GM23248 (cell line): ENCODE measurements around the gene RGL1. TPM values are rescaled to one million over a fixed set of nuclear protein-coding genes. Genes with fewer than 3 reads are reported as not detected.

ENCODE experiments used
- DNase-seq: peaks from one replicate; pipeline ENCODE4 v3.0.0-alpha.2; 2015
- H2AFZ ChIP-seq: fragments of 200-600 bp; sonication (generic); 2 replicates; pipeline ENCODE4 v1.6.1; 2016; ENCODE audit warnings: antibody characterized with exemption
- H3F3A ChIP-seq: fragments of 200-600 bp; sonication (generic); 2 replicates; pipeline ENCODE4 v1.6.1; 2016; ENCODE audit warnings: mild to moderate bottlenecking, antibody characterized with exemption, mixed run types; ENCODE audit not compliant: insufficient read depth
- H3K27ac ChIP-seq: fragments of 200-600 bp; sonication (generic); 2 replicates; pipeline ENCODE4 v1.5.1; 2016; ENCODE audit warnings: mild to moderate bottlenecking
- H3K27me3 ChIP-seq: fragments of 200-600 bp; sonication (generic); replicated peaks from 2 replicates; pipeline ENCODE4 v1.6.1; 2016; ENCODE audit warnings: mild to moderate bottlenecking; ENCODE audit not compliant: insufficient read depth
- H3K36me3 ChIP-seq: fragments of 200-600 bp; sonication (generic); 2 replicates; pipeline ENCODE4 v1.6.1; 2016; ENCODE audit warnings: low read depth, mild to moderate bottlenecking
- H3K4me1 ChIP-seq: fragments of 200-600 bp; sonication (generic); 2 replicates; pipeline ENCODE4 v1.6.1; 2016; ENCODE audit warnings: mild to moderate bottlenecking; ENCODE audit not compliant: insufficient read depth
- H3K4me2 ChIP-seq: fragments of 200-600 bp; sonication (generic); one replicate; pipeline ENCODE4 v1.6.1; 2016; ENCODE audit warnings: mild to moderate bottlenecking; ENCODE audit not compliant: unreplicated experiment
- H3K4me3 ChIP-seq: fragments of 200-600 bp; sonication (generic); 2 replicates; pipeline ENCODE4 v1.5.1; 2016; ENCODE audit warnings: mild to moderate bottlenecking
- H3K79me2 ChIP-seq: fragments of 200-600 bp; sonication (generic); 2 replicates; pipeline ENCODE4 v1.6.1; 2016; ENCODE audit warnings: mild to moderate bottlenecking; ENCODE audit not compliant: insufficient read depth
- H3K9ac ChIP-seq: fragments of 200-600 bp; sonication (generic); 2 replicates; pipeline ENCODE4 v1.6.1; 2016; ENCODE audit warnings: mild to moderate bottlenecking
- H3K9me2 ChIP-seq: fragments of 200-600 bp; sonication (generic); 2 replicates; pipeline ENCODE4 v1.6.1; 2016; ENCODE audit warnings: mixed run types, mild to moderate bottlenecking, moderate library complexity; ENCODE audit not compliant: insufficient read depth
- H3K9me3 ChIP-seq: fragments of 200-600 bp; sonication (generic); one replicate; pipeline ENCODE4 v1.6.1; 2017; ENCODE audit warnings: low read depth
- H4K20me1 ChIP-seq: fragments of 200-600 bp; sonication (generic); 2 replicates; pipeline ENCODE4 v1.6.0; 2016; ENCODE audit not compliant: insufficient read depth
- EZH2 ChIP-seq: fragments of 200-600 bp; sonication (generic); IDR thresholded peaks from 2 replicates; pipeline ENCODE4 v1.6.1; 2018; ENCODE audit warnings: antibody characterized with exemption, mild to moderate bottlenecking; ENCODE audit not compliant: insufficient read depth, poor library complexity, severe bottlenecking
- EZH2phosphoT487 ChIP-seq: fragments of 200-600 bp; sonication (generic); IDR thresholded peaks from 2 replicates; pipeline ENCODE4 v1.6.1; 2018; ENCODE audit warnings: antibody characterized with exemption, moderate library complexity, mild to moderate bottlenecking, low read depth; ENCODE audit not compliant: insufficient read depth
- WGBS, 2 experiments: methylation state at CpG; one replicate each; pipeline ENCODE4 v1.1.6; 2015 to 2017; ENCODE audit warnings: low lambda C conversion rate in 2 of 2, low coverage in 1 of 2; ENCODE audit errors: missing lambda C conversion rate in 2 of 2; 5-methylcytosine and 5-hydroxymethylcytosine counted together
- in situ Hi-C: fragments of 300-500 bp; cut with MboI; formaldehyde crosslinking; loops from 2 replicates; pipeline ENCODE4 v1.15.0; 2020
- polyA plus RNA-seq: library from polyadenylated mRNA; unstranded; fragments of >200 nt; fragmentation: Nextera tagmentation; extraction: Ambion mirVana; gene quantifications from 2 replicates; pipeline ENCODE4 v1.2.1, GENCODE V29; 2016
- total RNA-seq: library from RNA; depleted of rRNA; stranded (reverse); fragments of >200 nt; shearing (Covaris generic); gene quantifications from 2 replicates; pipeline ENCODE4 v1.2.3, GENCODE V29; 2014

Gene RGL1
- total and polyA plus RNA-seq, 2 experiments from 2014 or later: 9.4 to 13.4 TPM

DNA sequence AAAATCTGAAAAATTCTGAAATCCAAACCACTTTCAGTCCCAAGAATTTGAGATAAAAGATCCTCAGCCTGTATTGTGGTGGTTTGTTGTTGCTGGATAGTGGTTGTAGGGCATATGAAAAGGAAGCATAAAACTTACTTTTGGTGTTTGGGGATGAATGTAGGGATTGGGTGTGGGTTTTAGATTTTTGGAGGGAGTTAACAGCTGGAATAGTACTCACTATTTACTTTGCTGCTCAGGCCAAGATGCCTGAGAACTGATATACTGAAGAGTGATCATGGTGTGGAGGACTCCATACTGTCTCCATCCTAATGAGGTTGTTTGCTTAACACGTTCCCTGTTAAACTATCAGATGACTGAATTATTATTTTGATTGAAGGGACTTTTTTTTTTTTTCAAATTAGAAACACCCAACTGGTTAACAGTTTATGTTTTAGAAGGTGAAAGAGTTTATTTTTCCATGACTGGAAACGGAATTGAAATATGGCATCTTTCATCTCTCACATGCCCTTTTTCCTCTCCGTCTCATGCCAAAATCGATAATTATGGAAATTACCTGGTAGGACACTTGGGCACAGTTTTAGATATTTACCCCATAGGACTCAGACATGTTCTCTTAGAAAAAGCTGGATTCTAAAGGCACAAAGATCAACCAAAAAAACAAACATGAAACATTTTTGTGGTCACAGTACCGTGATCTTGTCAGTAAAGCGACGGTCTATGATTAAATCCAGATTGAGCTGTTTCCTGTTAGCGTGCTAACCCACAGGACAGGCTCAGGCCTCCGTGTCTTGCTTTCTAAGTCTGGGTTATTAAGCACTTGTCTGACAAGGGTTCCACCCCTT, 37.3 kb downstream of the RGL1 start:
- Histone ChIP-seq H3K79me2 (no peaks in the 10 kb centered on the region), H3K4me3 (peak overlapping the region; percentile 65), H3K9ac (peak overlapping the region; percentile 57), H3K4me2 (peak overlapping the region; percentile 90), H3K4me1 (peaks cover 48% of the 10 kb centered on the region), H4K20me1 (no peaks in the 10 kb centered on the region), H3K36me3 (no peaks in the 10 kb centered on the region), H3K9me2 (no peaks in the 10 kb centered on the region), H3K27me3 (no peaks in the 10 kb centered on the region), H3K9me3 (no peaks in the 10 kb centered on the region), H3F3A (peaks cover 28% of the 10 kb centered on the region), H2AFZ (no peak overlapping the region), H3K27ac (peak overlapping the region; percentile 82)
- in situ Hi-C loops: no loop called here
- no peak for TF ChIP-seq EZH2
- peak; percentile 96 for TF ChIP-seq EZH2phosphoT487
- WGBS, 2 experiments: 0 to 1% methylated on average over 9 of the region's 9 CpGs
- peak; percentile 96 for DNase-seq

DNA sequence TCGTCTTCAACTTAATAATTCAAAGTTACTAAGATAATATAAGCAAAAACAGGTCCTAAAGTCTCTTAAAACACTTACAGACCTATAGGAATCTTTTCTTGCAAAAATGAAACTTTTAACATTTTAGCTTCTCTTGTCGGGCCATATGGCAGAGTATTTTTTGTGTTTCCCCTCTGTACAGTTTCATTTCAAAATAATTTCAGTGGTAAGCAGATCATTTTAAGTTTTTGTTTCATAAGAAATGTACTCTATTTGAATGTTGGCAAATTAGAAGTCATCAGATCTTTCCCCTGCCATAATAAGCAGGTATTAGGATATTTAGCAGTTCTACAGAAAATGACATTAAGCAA, 37.9 kb downstream of the RGL1 start:
- no peak for DNase-seq
- Histone ChIP-seq H3K27ac (peak overlapping the region; percentile 82), H3F3A (peaks cover 28% of the 10 kb centered on the region), H3K4me2 (peak overlapping the region; percentile 90), H4K20me1 (no peaks in the 10 kb centered on the region), H3K9me2 (no peaks in the 10 kb centered on the region), H3K27me3 (no peaks in the 10 kb centered on the region), H3K4me1 (peaks cover 48% of the 10 kb centered on the region), H3K79me2 (no peaks in the 10 kb centered on the region), H3K9ac (peak overlapping the region; percentile 57), H3K36me3 (no peaks in the 10 kb centered on the region), H3K4me3 (peak overlapping the region; percentile 65), H2AFZ (no peak overlapping the region), H3K9me3 (no peaks in the 10 kb centered on the region)
- TF ChIP-seq EZH2phosphoT487 (no peak), EZH2 (no peak)
- in situ Hi-C loops: no loop called here
- 4 to 9% methylated on average over 2 of the region's 2 CpGs for WGBS, 2 experiments

DNA sequence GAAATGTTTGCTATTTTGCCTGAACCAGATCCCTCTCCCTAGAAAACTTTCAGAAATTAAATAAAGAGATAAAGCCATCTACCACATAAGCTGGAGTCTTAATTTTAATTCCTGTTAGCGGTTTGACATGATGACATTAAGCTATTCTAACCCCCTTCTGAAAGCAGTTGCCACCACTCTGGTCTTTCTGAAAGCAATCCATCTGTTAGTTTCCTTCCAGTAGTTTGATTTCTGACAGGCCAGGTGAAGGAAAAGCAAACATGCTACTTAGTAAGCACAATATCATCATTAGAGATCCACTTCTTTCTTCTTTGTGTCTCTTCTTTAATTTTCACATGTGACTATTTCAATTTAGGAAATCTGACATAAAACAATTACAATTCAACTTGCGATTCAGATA, 39.9 kb downstream of the RGL1 start:
- TF ChIP-seq EZH2phosphoT487 (no peak), EZH2 (no peak)
- H3K4me2 ChIP-seq: no peak overlapping the region
- no peak for DNase-seq
- H3F3A ChIP-seq: peaks cover 28% of the 10 kb centered on the region
- WGBS, 2 experiments: 97 to 98% methylated on average over 2 of the region's 2 CpGs
- H3K9me2 ChIP-seq: no peaks in the 10 kb centered on the region
- H3K27me3 ChIP-seq: no peaks in the 10 kb centered on the region
- H3K79me2 ChIP-seq: no peaks in the 10 kb centered on the region
- no peak overlapping the region for H3K9ac ChIP-seq
- H4K20me1 ChIP-seq: no peaks in the 10 kb centered on the region
- H3K9me3 ChIP-seq: no peaks in the 10 kb centered on the region
- peaks cover 47% of the 10 kb centered on the region for H3K4me1 ChIP-seq
- no peaks in the 10 kb centered on the region for H3K36me3 ChIP-seq
- in situ Hi-C loops: no loop called here
- H3K4me3 ChIP-seq: no peak overlapping the region
- no peak overlapping the region for H3K27ac ChIP-seq
- H2AFZ ChIP-seq: no peak overlapping the region

GRCh38 chr1:183845681-183846080, 40.8 kb downstream of the RGL1 start:
- WGBS, 2 experiments: 90 to 94% methylated on average over 3 of the region's 3 CpGs

More at GRCh38 chr1:183845681-183846080, 40.8 kb downstream of the RGL1 start:
- Histone ChIP-seq H3K9me3 (no peaks in the 10 kb centered on the region), H3K4me1 (peaks cover 40% of the 10 kb centered on the region), H3K27ac (no peak overlapping the region), H3K36me3 (no peaks in the 10 kb centered on the region), H2AFZ (no peak overlapping the region), H3K9ac (no peak overlapping the region), H3F3A (peaks cover 28% of the 10 kb centered on the region), H3K4me2 (peak overlapping the region; percentile 19), H3K27me3 (no peaks in the 10 kb centered on the region), H3K79me2 (no peaks in the 10 kb centered on the region), H4K20me1 (no peaks in the 10 kb centered on the region), H3K9me2 (no peaks in the 10 kb centered on the region), H3K4me3 (no peak overlapping the region)
- in situ Hi-C loops: no loop called here
- TF ChIP-seq EZH2phosphoT487 (no peak), EZH2 (no peak)
- DNase-seq: peak; percentile 67
